ENCODE results near the gene PHF14.

GRCh38 chr7:11005202-11005601, 31.5 kb downstream of the PHF14 start:
- TF ChIP-seq RAD21 (IDR thresholded peaks at IDR 0.05) (no peak), CTCF (IDR thresholded peaks at IDR 0.05; ENCODE audit: low read depth, low read length, missing input control) (no peak), JUND (IDR thresholded peaks at IDR 0.05) (no peak), MAX (IDR thresholded peaks at IDR 0.05) (no peak)
